GM19238 (cell line): ENCODE measurements around the gene DCUN1D5.

Source experiments
- DNase-seq: peaks from one replicate; pipeline ENCODE4 v3.0.0; 2011; ENCODE audit warnings: low spot score; ENCODE audit not compliant: insufficient read length

The DCUN1D5 gene

GRCh38 chr11:103055221-103055890 is 36.6 kb downstream of the DCUN1D5 start:
- no peak for DNase-seq

DNA sequence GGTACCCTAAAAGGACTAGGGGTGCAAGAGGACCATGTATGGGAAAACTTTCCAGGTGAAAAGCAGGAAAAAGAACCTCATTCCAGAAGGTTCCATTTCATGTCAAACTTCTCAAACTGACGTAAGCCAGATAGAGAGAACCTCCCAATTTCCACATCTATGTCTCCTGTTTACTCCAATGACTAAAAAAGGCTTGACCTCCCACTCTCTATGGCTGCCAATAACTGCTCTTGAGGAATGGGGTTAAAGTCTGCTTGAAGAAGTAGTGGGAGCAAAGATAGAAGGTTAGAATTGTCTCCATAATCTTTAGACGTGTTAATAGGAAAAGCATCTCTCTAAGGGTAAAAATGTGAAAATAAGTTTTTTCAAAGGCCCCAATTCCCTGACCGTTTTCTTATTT is 38.0 kb downstream of the DCUN1D5 start:
- DNase-seq: no peak

DNA sequence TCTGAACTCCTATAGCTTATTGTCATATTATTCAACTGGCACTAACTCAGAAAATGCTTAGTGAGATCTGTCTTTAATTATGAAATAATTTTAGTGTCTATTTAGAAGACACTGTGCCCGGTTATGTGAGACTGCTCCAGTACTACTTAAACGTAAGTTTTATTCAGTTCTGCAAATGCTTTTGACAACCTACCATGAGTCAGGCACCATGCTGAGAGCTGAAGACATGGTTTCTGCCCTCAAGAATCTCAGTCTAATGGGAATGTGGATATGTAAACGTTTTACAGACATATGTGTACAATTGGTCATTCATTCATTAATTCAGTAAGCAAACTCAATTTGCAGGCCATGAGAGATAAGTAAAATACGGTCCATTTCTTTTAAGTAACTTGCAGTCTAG is 40.0 kb downstream of the DCUN1D5 start:
- no peak for DNase-seq

GRCh38 chr11:103051151-103051801 is 40.7 kb downstream of the DCUN1D5 start:
- no peak for DNase-seq

- DNase-seq: no peak
These were observed 41.6 kb downstream of the DCUN1D5 start for GRCh38 chr11:103050351-103050750.

- DNase-seq: no peak
These were observed 44.1 kb downstream of the DCUN1D5 start for GRCh38 chr11:103047837-103048236.

- DNase-seq: no peak
These were observed 47.9 kb downstream of the DCUN1D5 start for GRCh38 chr11:103043826-103044678.

DNA sequence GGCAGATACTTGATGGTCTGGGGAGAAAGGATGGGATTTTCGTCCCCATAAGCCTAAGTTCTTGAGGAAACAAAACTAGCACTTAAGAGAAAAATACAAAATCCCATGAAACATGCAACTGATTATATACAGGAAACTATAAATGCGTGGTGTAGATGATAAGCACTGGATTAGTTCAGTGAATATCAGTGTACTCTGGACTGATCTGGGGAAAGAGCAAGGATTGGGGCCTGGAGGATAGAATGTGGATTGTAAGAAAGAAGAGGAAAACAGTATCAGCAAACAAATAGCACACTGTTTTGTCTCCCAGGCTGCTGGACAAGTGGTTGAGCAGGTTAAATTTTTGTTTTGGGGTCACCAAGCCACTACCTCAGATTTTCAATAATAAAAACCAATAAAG is 49.8 kb downstream of the DCUN1D5 start:
- no peak for DNase-seq

DNA sequence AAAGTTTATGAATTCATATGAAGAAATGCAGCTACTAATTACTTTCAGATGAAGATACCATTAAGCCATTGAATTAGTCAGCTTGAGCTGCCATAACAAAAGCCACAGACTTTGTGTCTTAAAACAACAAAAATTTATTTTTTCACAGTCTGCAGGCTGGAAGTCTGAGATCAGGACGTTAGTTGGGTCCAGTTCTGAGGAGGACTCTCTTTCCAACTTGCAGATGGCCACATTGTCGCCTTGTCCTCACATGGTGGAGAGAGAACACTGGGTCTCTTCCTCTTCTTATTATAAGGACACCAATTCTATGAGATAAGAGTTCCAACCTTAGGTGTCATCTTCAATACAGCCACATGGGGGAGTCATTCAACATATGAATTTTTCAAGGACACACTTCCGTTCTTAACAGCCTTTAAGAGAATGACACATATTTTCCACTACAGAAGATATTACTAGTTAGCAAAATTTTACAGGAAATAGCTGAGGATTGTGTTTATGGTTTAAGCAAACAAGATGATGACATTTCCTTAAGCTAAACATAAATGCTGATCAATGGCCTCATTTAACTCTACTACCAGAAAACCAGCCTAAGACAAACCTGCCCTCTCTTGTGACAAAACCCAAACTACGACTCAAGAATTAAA is 56.0 kb downstream of the DCUN1D5 start:
- DNase-seq: peak; percentile 6

GRCh38 chr11:103035216-103035615 is 56.7 kb downstream of the DCUN1D5 start:
- DNase-seq: no peak

DNA sequence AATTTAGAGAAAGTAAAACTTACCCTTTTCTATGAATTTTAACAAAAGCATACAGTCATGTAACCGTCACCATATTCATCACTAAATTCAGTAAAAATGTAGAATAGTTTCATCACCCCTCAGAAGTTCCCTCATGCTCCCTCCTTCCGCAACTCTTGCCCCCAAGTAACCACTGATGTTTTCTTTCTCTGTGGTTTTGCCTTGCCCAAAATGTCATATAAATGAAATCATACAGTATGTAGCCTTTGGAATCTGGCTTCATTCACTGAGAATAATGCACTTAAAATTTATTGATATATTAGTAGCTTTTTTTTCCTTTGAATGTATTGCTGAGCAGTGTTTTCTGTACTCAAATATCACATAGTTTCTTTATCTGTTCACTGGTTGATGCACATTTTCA is 60.1 kb downstream of the DCUN1D5 start:
- no peak for DNase-seq

- no peak for DNase-seq
These were observed 62.6 kb downstream of the DCUN1D5 start for GRCh38 chr11:103029401-103029800.

DNA sequence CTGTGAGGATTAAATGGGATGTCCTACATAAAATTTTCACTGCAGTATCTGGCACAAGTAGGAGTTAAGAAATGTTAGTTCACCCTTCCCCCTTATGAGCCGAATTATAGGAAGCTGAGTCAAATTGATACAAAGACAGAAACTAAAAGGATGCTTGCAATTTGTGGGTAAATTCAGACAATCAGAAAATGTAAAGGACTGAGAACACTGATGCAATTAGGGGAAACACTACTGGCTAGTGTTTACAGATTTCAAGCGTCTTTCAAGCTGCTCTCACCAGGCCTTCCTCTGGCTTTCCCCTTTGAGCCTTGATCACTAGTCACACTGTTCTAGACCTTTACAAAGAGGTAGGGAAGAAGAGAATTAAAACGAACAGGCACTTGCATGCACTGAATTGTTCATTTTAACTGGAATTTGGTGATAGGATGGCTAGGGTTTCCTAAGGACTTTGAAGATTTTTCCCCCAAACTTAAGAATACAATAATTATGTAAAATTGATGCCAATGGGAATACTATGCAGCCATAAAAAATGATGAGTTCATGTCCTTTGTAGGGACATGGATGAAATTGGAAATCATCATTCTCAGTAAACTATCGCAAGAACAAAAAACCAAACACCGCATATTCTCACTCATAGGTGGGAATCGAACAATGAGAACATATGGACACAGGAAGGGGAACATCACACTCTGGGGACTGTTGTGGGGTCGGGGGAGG is 63.5 kb downstream of the DCUN1D5 start:
- DNase-seq: peak; percentile 4

DNA sequence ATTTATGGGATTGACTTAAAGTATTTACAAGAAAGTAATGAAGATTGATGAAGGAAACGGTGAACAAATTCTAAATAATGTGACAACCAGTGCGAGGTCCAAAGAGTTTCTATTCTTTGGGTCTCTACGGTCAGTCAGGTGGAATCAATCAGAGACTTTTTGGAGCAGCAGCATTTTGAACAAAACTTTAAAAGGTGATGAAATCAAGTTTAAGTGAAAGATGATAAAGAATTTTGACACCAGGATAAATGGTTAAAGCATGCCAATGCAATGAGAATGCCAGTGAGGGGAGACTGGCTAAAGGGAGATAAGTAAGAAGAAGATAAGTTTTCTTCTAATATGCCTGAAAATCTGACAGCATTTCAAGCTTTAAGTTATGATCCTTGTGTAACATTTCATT is 67.9 kb downstream of the DCUN1D5 start:
- DNase-seq: no peak

- DNase-seq: no peak
These were observed 75.9 kb downstream of the DCUN1D5 start for GRCh38 chr11:103016031-103016430.

- DNase-seq: no peak
These were observed 78.5 kb downstream of the DCUN1D5 start for GRCh38 chr11:103013421-103013820.
